ENCODE data around the gene TNFRSF1A. TPM values are rescaled to one million over a fixed set of nuclear protein-coding genes. Genes with fewer than 3 reads are reported as not detected.

TNFRSF1A gene
- total and polyA plus RNA-seq, 12 donors = 29.4 to 100 (median 39.2) TPM

- TF ChIP-seq CTCF (IDR thresholded peaks at IDR 0.05) = no peak
- peak overlapping the region in 1 of 10 donors; percentile 38 for H3K27ac ChIP-seq
- H3K9me3 ChIP-seq = no peaks in the 10 kb centered on the region
- H3K4me3 ChIP-seq = no peak overlapping the region
- peaks cover 0 to 65% (median 11%) of the 10 kb centered on the region in 9 donors for H3K4me1 ChIP-seq
- H3K36me3 ChIP-seq = no peaks in the 10 kb centered on the region
- ATAC-seq (no peak), DNase-seq (no peak)
- intact Hi-C loops (cut with DNase I) = no loop called here
- no peaks in the 10 kb centered on the region for H3K27me3 ChIP-seq
- WGBS, 2 donors = 73 to 81% methylated on average over 8 of the region's 8 CpGs
These were observed 13.9 kb upstream of the TNFRSF1A start for GRCh38 chr12:6355491-6356373.

- no peak for ATAC-seq
- intact Hi-C loops (cut with DNase I) = no loop called here
- 94 to 95% methylated on average over 10 of the region's 10 CpGs for WGBS, 2 donors
- no peaks in the 10 kb centered on the region for H3K36me3 ChIP-seq
- H3K9me3 ChIP-seq = no peaks in the 10 kb centered on the region
- no peak for DNase-seq
- no peak overlapping the region for H3K4me3 ChIP-seq
- H3K4me1 ChIP-seq = peaks cover 0 to 65% (median 11%) of the 10 kb centered on the region in 9 donors
- H3K27ac ChIP-seq = no peak overlapping the region
- TF ChIP-seq CTCF (IDR thresholded peaks at IDR 0.05) = no peak
- no peaks in the 10 kb centered on the region for H3K27me3 ChIP-seq
These were observed 12.9 kb upstream of the TNFRSF1A start for GRCh38 chr12:6354495-6355393.

GRCh38 chr12:6352193-6353173 lies 10.6 kb upstream of the TNFRSF1A start:
- Histone ChIP-seq H3K27me3 (no peaks in the 10 kb centered on the region), H3K4me3 (no peak overlapping the region), H3K9me3 (no peaks in the 10 kb centered on the region), H3K4me1 (peaks cover 0 to 58% (median 17%) of the 10 kb centered on the region in 9 donors), H3K36me3 (no peaks in the 10 kb centered on the region), H3K27ac (peak overlapping the region in 9 of 10 donors; percentile 13 to 78 (median 35))
- no peak for DNase-seq
- WGBS, 2 donors = 56 to 61% methylated on average over 9 of the region's 9 CpGs
- peak in 7 of 8 donors; percentile 28 to 52 (median 40) for ATAC-seq
- intact Hi-C loops (cut with DNase I) = no loop called here
- TF ChIP-seq CTCF (IDR thresholded peaks at IDR 0.05) = no peak

Data from heart right ventricle (tissue), 16 donors.